GM21737 (cell line): ENCODE measurements around the gene CRYBB3.

Source experiments
- ATAC-seq: cut with Tn5 transposase; IDR thresholded peaks from one replicate; pipeline ENCODE4 v1.9.1; 2021; ENCODE audit warnings: mild to moderate bottlenecking, moderate library complexity; ENCODE audit not compliant: unreplicated experiment

CRYBB3 gene

DNA sequence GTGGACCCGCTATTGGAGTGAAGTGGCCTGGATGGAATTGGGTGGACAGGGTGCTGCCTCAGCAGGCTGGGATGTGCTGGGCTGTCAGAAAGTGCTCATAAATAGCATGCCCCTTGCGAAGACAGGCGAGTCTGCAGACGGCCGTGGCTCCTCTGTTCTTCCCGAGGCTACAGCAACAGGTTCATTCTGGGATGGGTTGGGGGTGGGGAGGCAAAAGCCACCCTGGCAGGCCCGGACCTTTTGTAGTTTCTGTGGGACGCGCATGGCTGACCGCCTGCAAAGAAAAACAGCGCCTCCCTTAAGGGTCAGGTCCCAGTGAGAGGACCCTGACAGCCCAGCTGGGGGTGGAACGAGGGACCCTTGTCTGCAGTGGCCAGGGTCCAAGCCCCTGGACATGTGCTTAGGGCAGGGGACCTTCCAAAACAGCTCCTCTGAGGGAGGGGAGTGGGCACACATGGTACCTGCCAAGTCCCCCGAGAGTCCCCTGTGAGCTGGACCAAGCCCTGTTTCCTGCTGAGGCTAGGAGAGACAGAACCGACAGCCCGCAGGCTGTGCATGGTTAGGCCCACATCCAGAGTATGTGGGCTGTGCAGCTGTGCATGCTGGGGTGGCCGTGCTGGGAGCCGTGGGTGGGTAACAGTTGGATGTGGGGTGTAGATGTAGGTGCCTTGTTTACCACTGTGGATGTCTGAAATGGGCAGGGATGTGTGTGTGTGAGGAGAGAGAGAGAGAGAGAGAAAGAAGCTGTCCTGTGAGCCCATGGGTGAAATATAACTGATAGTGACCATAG is at the start of gene CRYBB3:
TSS of gene CRYBB3 (plus strand) at position 128 of the 790 bp plus-strand sequence. CDS start 1,539 bp downstream, outside the sequence.
- no peak for ATAC-seq

DNA sequence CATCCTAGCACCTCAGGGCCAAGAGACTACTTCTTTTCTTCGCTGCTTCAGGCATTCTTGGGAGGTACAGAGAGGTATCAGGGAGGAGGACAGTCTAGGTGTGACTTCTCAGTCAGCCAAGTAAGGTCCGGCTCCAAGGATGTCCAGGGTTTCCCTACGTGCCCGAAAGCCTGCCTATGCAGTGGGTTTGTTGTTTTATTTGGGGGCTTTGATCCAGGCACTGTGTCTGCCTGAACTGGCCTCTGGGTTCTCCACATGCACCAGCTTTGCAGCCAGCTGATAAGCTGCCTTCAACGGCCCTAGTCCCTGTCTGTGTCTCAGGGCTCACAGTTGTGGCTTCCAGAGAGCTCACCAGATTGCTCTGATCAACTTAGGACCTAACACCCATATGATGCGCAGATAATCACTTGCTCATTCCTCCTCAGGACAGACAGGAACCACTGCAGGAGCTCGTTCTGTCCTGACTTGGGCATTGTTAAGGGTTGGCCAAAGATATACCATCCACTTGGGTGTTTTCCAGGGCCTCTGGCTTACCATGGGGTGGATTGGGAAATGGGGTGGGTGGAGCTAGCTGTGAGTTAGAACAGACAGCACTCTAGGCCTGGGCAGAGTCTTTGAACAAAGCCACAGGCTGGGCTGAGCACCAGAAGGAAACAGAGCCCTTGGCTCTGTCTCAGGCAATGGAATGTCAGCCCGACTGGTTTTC is 45.5 kb upstream of the CRYBB3 start:
- ATAC-seq, result no peak

DNA sequence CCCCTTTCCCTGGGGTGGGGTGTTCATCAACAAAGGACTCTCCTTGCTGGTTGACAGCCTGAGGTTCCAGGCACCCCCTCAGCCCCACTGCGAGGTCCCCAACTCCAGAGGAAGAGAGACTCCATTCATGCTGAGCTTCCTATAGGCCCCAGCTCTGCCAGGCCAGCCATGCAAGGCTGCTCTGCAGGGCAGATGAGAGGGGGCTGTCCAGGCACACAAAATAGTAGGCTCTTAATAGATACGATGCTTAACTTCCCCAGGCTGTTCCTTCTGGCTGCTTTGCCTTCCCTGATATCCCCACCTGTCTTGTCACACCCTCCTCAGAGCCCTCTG is 45.0 kb upstream of the CRYBB3 start:
- no peak for ATAC-seq

- no peak for ATAC-seq
Observed at GRCh38 chr22:25156736-25157135, 42.9 kb upstream of the CRYBB3 start.

DNA sequence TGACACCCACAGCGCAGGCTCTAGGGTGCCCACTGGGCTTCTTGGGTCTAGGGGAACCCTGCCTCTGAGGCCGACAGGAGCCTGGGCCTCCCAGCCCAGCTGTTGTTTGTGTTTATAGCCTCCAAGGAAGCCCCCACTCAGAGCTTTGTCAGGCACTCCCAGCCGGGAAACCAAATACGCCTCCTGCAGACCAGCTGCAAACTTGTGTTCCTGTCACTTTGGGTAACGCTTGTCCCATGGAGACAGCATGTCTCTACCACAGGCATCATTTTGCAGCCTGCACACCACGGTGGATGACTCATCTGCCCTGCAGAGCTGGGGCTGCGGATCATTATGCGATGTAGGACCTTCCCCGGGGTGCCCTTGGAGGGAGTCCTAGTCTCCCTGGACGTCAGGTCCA is 40.6 kb upstream of the CRYBB3 start:
- no peak for ATAC-seq

DNA sequence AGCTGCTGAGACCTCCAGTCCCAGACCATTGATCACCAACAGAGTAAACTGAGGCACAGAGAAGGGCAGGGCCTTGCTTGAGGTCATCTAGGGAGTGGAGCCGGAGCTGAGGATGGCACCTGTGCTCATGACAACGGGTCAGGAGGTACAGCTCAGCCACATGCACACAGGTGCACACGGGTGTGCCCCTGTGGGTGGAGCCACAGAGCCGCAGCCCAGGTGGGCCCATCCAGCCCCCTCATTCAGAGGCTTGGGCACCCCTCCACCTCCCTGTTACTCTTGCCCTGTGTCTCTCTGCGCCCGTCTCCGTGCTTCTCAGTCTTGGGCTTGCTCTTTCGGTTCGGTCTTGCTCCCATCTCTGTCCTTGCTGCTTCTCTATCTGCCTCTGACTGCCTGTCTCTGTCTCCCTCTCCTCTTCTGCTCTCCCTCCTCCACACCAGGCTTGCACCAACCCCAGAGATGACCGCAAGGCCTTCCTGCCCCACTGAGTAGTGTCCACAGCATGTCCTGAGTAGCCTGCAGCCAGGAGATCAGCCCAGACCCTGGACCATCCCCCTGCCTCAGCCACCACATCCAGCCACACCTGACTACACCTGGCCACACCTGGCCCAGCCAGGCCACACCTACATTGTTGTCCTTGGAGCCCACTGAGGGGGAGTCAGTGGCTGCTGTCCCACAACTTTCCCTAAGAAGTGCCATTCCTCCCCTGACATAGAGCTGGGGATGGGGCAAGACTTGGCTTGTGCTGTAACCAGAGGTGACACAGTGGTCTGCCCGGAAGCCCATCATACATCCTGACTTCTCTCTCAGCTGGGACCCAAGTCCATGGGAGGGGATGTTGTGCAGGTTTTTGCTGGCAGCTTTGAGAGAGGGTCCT is 39.3 kb upstream of the CRYBB3 start:
- no peak for ATAC-seq

DNA sequence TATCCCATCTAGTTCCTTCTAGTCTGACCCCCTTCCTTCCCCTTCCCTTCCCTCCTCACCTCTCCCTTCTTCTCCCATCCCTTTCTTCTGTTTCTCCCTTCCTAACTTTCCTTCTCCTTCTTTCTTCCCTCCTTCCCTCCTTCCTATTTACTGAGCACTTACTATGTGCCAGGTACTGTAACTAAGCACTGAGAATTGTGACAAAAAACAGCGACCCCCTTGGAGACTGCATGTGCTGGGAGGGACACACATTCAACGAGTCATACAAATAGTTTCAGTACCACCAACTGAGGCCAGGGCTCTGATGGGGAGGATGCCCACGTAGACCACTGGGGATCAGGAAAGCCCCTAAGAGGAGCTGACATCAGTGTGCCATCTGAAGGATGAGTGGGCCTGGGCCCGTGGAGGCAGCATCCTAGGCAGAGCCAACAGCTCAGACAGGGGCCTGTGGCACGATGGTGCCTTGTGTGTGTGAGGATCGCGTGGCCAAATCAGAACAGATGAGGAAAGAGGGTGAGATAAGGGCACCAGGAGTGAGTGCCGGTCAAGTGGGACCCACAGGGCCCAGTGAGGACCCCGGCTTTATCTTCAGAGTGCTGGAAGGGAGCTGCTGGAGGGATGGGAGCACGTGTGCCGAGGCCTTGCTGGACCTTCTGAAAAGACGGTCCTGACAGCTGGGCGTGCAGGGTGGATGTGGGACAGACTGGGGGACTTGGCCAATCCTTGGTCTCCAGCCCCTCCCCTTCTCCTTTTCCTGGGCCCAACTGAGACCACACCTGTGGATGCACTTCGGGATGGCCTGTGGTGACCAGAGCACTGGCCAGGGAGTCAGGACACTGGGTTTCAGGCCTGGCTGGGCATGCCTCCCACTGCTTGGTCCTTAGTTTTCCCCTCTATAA is 38.4 kb upstream of the CRYBB3 start:
- ATAC-seq, result no peak

GRCh38 chr22:25161916-25162530 is 37.6 kb upstream of the CRYBB3 start:
- ATAC-seq, result no peak

GRCh38 chr22:25162561-25162960 is 37.1 kb upstream of the CRYBB3 start:
- ATAC-seq, result no peak

DNA sequence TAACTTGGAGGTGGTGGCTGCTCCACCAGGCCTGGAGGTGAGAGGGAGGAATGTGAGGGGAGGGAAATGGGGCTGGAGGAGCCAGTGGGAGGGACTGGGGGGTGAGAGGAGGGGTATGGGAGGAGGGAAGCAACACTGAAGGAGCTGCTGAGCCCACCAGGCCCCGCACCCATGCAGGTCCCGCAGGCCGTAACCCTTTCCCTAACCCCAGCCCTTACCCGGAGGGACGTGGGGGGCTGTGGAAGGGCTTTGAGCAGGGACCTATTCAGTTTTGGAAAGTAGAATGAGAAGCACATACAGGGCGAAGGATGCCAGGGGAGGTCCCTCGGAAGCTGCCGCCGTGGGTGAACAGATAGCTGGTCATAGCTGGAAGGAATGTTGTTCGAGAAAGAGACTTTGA is 33.9 kb upstream of the CRYBB3 start:
- no peak for ATAC-seq

- no peak for ATAC-seq
Observed at GRCh38 chr22:25166266-25167040, 33.2 kb upstream of the CRYBB3 start.

- ATAC-seq, result no peak
Observed at GRCh38 chr22:25167082-25167481, 32.6 kb upstream of the CRYBB3 start.

DNA sequence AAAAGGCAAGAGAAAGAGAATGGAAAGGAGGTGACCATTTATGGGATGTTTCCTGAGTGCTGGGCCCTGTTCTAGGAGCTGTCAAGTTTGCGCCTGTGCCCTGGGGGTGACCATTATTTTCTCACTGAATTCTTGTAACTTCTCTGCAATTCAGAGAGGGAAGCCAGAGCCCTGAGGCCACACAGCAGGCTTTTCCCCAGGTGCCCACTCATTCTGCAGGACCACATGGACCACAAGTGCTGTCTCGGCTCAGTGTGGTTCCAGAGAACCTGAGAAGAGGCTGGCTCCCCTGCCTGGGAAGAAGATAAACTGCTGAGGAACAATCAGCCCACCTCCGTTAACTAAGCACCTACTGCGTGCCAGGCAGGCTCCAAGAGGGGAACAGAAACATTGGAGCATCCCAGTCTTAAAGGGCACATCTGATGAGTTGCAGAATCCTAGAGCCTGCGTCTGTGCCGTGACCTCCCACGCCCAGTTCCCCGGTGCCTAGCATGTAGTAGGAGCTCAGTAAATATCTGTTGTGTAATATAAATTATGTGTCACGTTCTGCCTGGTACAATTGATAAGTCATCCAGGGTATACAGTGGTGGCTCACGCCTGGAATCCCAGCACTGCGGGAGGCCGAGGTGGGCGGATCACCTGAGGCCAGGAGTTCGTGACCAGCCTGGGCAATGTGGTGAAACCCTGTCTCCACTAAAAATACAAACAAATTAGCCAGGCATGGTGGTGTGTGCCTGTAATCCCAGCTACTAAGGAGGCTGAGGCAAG is 31.6 kb upstream of the CRYBB3 start:
- no peak for ATAC-seq

- ATAC-seq, result no peak
Observed at GRCh38 chr22:25169278-25170031, 30.2 kb upstream of the CRYBB3 start.

- no peak for ATAC-seq
Observed at GRCh38 chr22:25170426-25170980, 29.2 kb upstream of the CRYBB3 start.

DNA sequence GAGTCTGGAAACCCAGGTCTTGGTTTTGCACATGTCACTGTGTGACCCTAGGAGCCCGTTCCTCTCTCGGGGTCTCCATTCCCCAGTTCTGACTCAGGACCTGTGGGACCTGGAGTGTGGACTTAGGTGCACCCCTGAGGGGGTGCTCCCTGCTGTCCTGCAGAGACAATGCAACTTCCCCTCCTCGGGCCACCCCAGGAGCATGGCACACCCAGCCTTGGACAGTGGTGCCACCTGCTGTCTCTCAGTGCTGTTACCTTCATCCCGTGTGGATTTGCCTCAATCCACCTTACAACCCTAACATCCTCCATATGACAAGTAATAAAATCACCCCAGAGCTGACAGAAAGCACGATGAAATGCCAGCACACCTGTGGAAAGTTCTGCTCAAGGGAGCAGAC is 27.5 kb upstream of the CRYBB3 start:
- ATAC-seq, result no peak

DNA sequence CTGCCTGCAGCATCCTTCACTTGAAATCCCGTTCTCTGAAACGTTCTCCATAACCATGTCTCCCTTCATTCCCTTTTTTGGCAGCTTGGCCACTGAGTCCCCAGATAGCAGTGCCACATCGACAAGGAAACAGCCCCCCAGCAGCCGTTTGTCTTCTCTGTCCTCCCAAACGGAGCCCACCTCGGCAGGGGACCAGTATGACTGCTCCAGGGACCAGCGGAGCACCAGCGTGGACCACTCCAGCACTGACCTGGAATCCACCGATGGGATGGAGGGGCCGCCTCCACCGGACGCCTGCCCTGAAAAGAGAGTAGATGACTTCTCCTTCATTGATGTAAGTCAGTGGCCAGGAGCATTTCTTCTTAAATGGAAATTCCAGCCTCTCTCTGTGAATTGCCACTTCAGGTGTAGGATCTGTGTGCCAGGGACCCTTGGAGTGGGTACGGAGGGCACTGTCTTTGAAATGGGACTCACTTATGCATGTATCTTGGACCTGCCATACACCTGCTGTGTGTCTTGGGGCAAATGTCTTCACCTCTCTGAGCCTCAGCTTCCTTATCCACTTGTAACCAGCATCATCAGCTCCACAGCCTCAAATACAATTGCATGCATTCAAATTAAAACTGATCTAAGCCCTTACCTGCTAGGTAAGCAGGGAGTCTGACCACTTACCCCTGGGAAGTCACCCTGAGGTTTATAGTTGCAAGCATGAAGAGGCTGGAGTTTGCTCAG is 25.3 kb upstream of the CRYBB3 start:
- ATAC-seq, result no peak
